Adrenal gland (tissue), 12 donors: ENCODE data around the gene HAVCR2. TPM values are rescaled to one million over a fixed set of nuclear protein-coding genes. Genes with fewer than 3 reads are reported as not detected.

Experiments used
- DNase-seq, 7 donors: peaks; one replicate each; pipeline ENCODE4 v3.0.0-alpha.2; 2019 to 2020
- H3K27ac ChIP-seq, 5 donors: fragments of 200-600 bp; sonication (generic) in 4 of 5; 1 replicate in 3 of 5; 2 replicates in 2 of 5; pipeline versions ENCODE4 v1.5.1 to v1.8.0; 2016 to 2020; ENCODE audit warnings: mild to moderate bottlenecking in 1 of 5
- H3K27me3 ChIP-seq: fragments of 200-600 bp; 2 replicates; pipeline ENCODE4 v1.8.0; 2021
- H3K36me3 ChIP-seq, 2 donors: fragments of 200-600 bp; replicated peaks in 1 of 2; 1 replicate in 1 of 2; 2 replicates in 1 of 2; pipeline versions ENCODE4 v1.5.1 to v1.8.0; 2018 to 2022
- H3K4me1 ChIP-seq, 2 donors: fragments of 200-600 bp; replicated peaks in 1 of 2; 1 replicate in 1 of 2; 2 replicates in 1 of 2; pipeline versions ENCODE4 v1.5.1 to v1.8.0; 2018 to 2021
- H3K4me3 ChIP-seq, 4 donors: fragments of 200-600 bp; sonication (generic) in 3 of 4; one replicate each; pipeline ENCODE4 v1.5.1; 2016 to 2018
- H3K9me3 ChIP-seq, 3 donors: fragments of 200-600 bp; sonication (generic) in 1 of 3; replicated peaks in 1 of 3; 1 replicate in 2 of 3; 2 replicates in 1 of 3; pipeline versions ENCODE4 v1.5.1 to v1.8.0; 2016 to 2021
- CTCF ChIP-seq, 6 experiments: fragments of 450-650 bp in 4 of 6; fragments of 200-600 bp in 2 of 6; sonication (generic) in 1 of 6; IDR thresholded peaks; 1 replicate in 5 of 6; 2 replicates in 1 of 6; pipeline versions ENCODE4 v1.5.1 to v1.8.0; 2016 to 2021; ENCODE audit warnings: antibody characterized with exemption in 6 of 6, mild to moderate bottlenecking in 2 of 6, moderate library complexity in 1 of 6
- POLR2A ChIP-seq, 2 donors: fragments of 450-650 bp; IDR thresholded peaks; one replicate each; pipeline ENCODE4 v1.6.1; 2017; ENCODE audit warnings: antibody characterized with exemption in 2 of 2, mild to moderate bottlenecking in 2 of 2, moderate library complexity in 1 of 2
- WGBS, 4 donors: extraction: QIAGEN DNeasy Blood & Tissue Kit in 2 of 4; methylation state at CpG; one replicate each; pipeline versions ENCODE4 v1.1.5 to v1.1.7; 2013 to 2017; 5-methylcytosine and 5-hydroxymethylcytosine counted together
- intact Hi-C, 2 donors: fragments of 100-400 bp; cut with DNase I; formaldehyde crosslinking; loops; one replicate each; pipeline versions ENCODE4 v1.14.1 to v1.15.0; 2022 to 2023
- polyA plus RNA-seq, 3 donors: library from polyadenylated mRNA; stranded (reverse); fragments of 200-250 nt in 2 of 3; fragments of 350-450 nt in 1 of 3; fragmentation: Illumina TruSeq in 1 of 3; extraction: RNeasy Lipid Tissue Mini Kit (QIAGEN cat#74804) in 1 of 3; gene quantifications; one replicate each; pipeline ENCODE4 v1.2.3, GENCODE V29; 2013 to 2014
- total RNA-seq, 9 donors: library from RNA; depleted of rRNA in 4 of 9; stranded (reverse); fragments of >200 nt in 4 of 9; fragments of 120-200 nt in 1 of 9; fragmentation: NEBNext Ultra II Directional in 1 of 9; extraction: Animal tissue kit (Norgen Biotek cat#: 25700) in 1 of 9; gene quantifications; one replicate each; pipeline versions ENCODE4 v1.1.0 to v1.2.4, GENCODE V29; 2013 to 2023
- donor health status: healthy with polysubstance abuse.
- donor health status: Bipolar disorder and iron deficiency.
- donor health status: DM: yes; HTN: yes; CAD: no.
- donor health status: DM: no; HTN: no; CAD: no.
- donor health status: DM: no; HTN: no; CAD: no.
- donor health status: DM: yes; HTN: yes; CAD: no.

Gene HAVCR2
- total and polyA plus RNA-seq, 12 donors: 2.4 to 48.6 (median 11.8) TPM

DNA sequence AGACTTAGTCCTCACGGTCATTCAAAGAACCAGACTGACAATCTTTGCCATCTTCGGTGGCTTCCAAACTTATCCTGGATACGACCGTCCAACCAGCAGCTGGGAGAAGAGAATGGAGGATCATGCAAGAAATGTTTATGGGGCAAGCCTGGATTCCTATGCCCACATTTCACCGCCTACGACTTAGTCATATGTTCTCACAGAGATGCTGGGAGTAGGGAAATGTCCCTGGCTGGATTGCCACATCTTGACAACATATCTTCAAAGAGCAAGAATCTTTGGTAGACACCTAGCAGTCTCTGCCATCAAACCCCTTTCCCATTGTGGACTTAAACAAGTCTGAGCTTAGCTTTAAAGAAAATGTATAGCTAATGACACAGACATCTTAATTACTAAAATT lies 28.8 kb upstream of the HAVCR2 start:
- DNase-seq: no peak
- Histone ChIP-seq H3K27me3 (no peaks in the 10 kb centered on the region), H3K36me3 (peaks cover 0 to 9% of the 10 kb centered on the region in 2 donors), H3K27ac (no peak overlapping the region), H3K4me3 (no peak overlapping the region), H3K9me3 (no peaks in the 10 kb centered on the region), H3K4me1 (peaks cover 7 to 11% of the 10 kb centered on the region in 2 donors)
- intact Hi-C loops: loop anchor here in 1 of 2 donors (10.0 kb wide), 1 partner anchor 1193 kb away; no protein-coding TSS in a partner anchor
- TF ChIP-seq POLR2A (IDR thresholded peaks at IDR 0.05) (no peak), CTCF (IDR thresholded peaks at IDR 0.05) (no peak)
- 90 to 98% (median 97%) methylated on average over 6 of the region's 6 CpGs for WGBS, 4 donors

DNA sequence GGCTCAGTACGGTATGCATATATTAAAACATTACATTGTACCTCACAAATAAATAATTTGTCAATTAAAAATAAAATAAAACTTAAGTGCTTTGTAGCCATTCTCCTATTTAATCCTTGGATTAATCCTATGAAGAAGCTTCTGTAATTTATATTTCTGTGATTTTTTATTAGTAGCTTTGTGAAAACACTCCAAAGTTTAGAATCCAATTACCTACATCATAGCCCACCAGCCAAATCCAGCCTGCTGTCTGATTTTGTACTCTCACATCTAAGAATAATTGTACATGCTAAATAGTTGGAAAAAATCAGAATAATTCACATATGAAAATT lies 23.4 kb upstream of the HAVCR2 start:
- Histone ChIP-seq H3K4me1 (peaks cover 4 to 7% of the 10 kb centered on the region in 2 donors), H3K36me3 (peaks cover 0 to under 1% of the 10 kb centered on the region in 2 donors), H3K27ac (no peak overlapping the region), H3K4me3 (no peak overlapping the region), H3K9me3 (no peaks in the 10 kb centered on the region), H3K27me3 (no peaks in the 10 kb centered on the region)
- WGBS, 4 donors: 10 to 18% (median 13%) methylated on average over 1 of the region's 1 CpG
- TF ChIP-seq CTCF (IDR thresholded peaks at IDR 0.05) (no peak), POLR2A (IDR thresholded peaks at IDR 0.05) (no peak)
- no peak for DNase-seq
- intact Hi-C loops: loop anchor here in 1 of 2 donors (10.0 kb wide), 1 partner anchor 1187 kb away; no protein-coding TSS in a partner anchor

DNA sequence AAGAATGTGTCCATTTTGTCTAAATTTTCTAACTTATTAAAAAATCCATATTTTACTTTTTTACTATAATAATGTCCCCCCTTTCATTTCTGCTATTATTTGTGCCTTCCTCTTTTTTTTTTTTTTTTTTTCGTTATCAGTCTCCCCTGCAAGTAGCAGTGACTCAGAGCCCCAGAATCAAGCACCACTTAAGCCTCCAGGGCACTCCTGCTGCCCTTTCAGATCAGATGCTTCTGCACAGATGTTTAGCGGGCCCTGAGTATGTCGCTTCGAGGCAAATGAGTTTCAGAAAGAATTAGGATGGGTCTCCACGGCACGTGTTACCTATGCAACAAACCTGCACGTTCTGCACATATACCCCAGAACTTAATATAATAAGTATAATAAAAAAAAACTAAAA lies 22.1 kb upstream of the HAVCR2 start:
- Histone ChIP-seq H3K36me3 (no peaks in the 10 kb centered on the region), H3K27ac (no peak overlapping the region), H3K27me3 (no peaks in the 10 kb centered on the region), H3K9me3 (no peaks in the 10 kb centered on the region), H3K4me1 (peaks cover 4 to 7% of the 10 kb centered on the region in 2 donors), H3K4me3 (no peak overlapping the region)
- TF ChIP-seq CTCF (IDR thresholded peaks at IDR 0.05) (no peak), POLR2A (IDR thresholded peaks at IDR 0.05) (no peak)
- WGBS, 4 donors: 23 to 46% (median 39%) methylated on average over 7 of the region's 7 CpGs
- intact Hi-C loops: loop anchor here in 1 of 2 donors (10.0 kb wide), 1 partner anchor 1186 kb away; no protein-coding TSS in a partner anchor
- peak in 4 of 7 donors; percentile 28 to 49 (median 37) for DNase-seq

DNA sequence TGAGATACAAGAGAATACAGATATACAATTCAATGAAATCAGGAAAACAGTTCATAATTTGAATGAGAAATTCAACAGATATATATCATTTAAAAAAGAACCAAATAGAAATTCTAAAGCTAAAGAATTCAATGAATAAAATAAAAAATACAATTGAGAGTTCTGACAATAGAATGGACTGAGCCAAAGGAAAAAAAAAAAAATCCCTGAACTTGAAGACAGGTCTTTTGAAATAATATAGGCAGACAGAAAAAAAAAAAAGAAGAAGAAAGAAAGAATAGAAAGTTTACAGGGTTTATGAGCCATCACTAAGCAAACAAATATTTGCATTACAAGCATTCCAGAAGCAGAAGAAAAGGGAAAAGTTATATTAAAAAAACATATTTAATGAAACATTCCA lies 12.9 kb upstream of the HAVCR2 start:
- no peaks in the 10 kb centered on the region for H3K36me3 ChIP-seq
- H3K27ac ChIP-seq: no peak overlapping the region
- no peak overlapping the region for H3K4me3 ChIP-seq
- no peaks in the 10 kb centered on the region for H3K4me1 ChIP-seq
- no peak for DNase-seq
- TF ChIP-seq POLR2A (IDR thresholded peaks at IDR 0.05): no peak
- no peak for TF ChIP-seq CTCF (IDR thresholded peaks at IDR 0.05)
- no peaks in the 10 kb centered on the region for H3K27me3 ChIP-seq
- H3K9me3 ChIP-seq: peaks cover 0 to 7% (median 0%) of the 10 kb centered on the region in 3 donors
- intact Hi-C loops: no loop called here
